H1 (cell line): ENCODE data around the gene GAST. TPM values are rescaled to one million over a fixed set of nuclear protein-coding genes. Genes with fewer than 3 reads are reported as not detected.
A peak's percentile ranks its signal among the peaks of the same experiment; 100 is the strongest.

Experiments
- CTCF ChIA-PET: fragments of 300-600 bp; sonication (Branson Sonifier 250); formaldehyde crosslinking; loops from one replicate; lab custom pipeline; 2021; ENCODE audit not compliant: partially characterized antibody; lab: Charles Lee
- POLR2A ChIA-PET: fragments of 300-600 bp; sonication (Branson Sonifier 250); formaldehyde crosslinking; loops from one replicate; lab custom pipeline; 2021; ENCODE audit warnings: inconsistent platforms; ENCODE audit not compliant: partially characterized antibody; lab: Charles Lee
- DNase-seq, 2 experiments: peaks; one replicate each; pipeline versions ENCODE4 v3.0.0 to v3.0.0-alpha.2; 2010 to 2022; ENCODE audit warnings: low spot score in 2 of 2, low read depth in 1 of 2, mixed read lengths in 1 of 2
- FAIRE-seq: peaks from 2 replicates; lab custom pipeline; 2011; peaks lifted over from hg19 to GRCh38; lab: Jason Lieb, UNC
- H2AFZ ChIP-seq: 2 replicates; pipeline ENCODE4 v1.8.1; 2012; ENCODE audit warnings: low read length, inconsistent platforms
- H2AK5ac ChIP-seq: 2 replicates; pipeline ENCODE4 v1.6.1; 2013; ENCODE audit warnings: low read depth, low read length
- H2BK120ac ChIP-seq: replicated peaks from 2 replicates; pipeline ENCODE3; 2013; ENCODE audit warnings: low read depth, low read length, inconsistent platforms
- H2BK12ac ChIP-seq: 2 replicates; pipeline ENCODE4 v1.6.1; 2013; ENCODE audit warnings: low read depth, low read length
- H2BK15ac ChIP-seq: 2 replicates; pipeline ENCODE4 v1.6.1; 2013; ENCODE audit warnings: low read length
- H2BK20ac ChIP-seq: 2 replicates; pipeline ENCODE4 v1.6.1; 2013; ENCODE audit warnings: low read length
- H2BK5ac ChIP-seq: 2 replicates; pipeline ENCODE4 v1.6.1; 2013; ENCODE audit warnings: low read depth, low read length
- H3K14ac ChIP-seq: 2 replicates; pipeline ENCODE4 v1.6.1; 2013; ENCODE audit warnings: inconsistent platforms; ENCODE audit not compliant: insufficient read length
- H3K18ac ChIP-seq: 2 replicates; pipeline ENCODE4 v1.6.1; 2013; ENCODE audit warnings: low read length; ENCODE audit errors: extremely low read depth
- H3K23ac ChIP-seq: 2 replicates; pipeline ENCODE4 v1.6.1; 2013; ENCODE audit warnings: inconsistent platforms; ENCODE audit not compliant: insufficient read length
- H3K23me2 ChIP-seq: 2 replicates; pipeline ENCODE4 v1.6.1; 2013; ENCODE audit warnings: low read depth, low read length
- H3K27ac ChIP-seq: 2 replicates; pipeline ENCODE4 v1.6.1; 2011; ENCODE audit warnings: low read depth, low read length, inconsistent platforms
- H3K27me3 ChIP-seq, 4 experiments: replicated peaks in 1 of 4; 1 replicate in 1 of 4; 2 replicates in 3 of 4; pipeline versions ENCODE4 v1.6.1 to v1.8.1; 2011 to 2013; ENCODE audit warnings: low read length in 3 of 4, mild to moderate bottlenecking in 3 of 4, inconsistent platforms in 2 of 4, mixed read lengths in 2 of 4, moderate library complexity in 1 of 4; ENCODE audit not compliant: control insufficient read depth in 3 of 4, insufficient read depth in 3 of 4; ENCODE audit errors: extremely low read depth in 1 of 4
- H3K36me3 ChIP-seq, 4 experiments: 2 replicates each; pipeline versions ENCODE4 v1.6.1 to v1.8.1; 2011 to 2013; ENCODE audit warnings: mild to moderate bottlenecking in 4 of 4, low read length in 3 of 4, moderate library complexity in 2 of 4, control low read depth in 1 of 4, inconsistent platforms in 1 of 4; ENCODE audit not compliant: insufficient read depth in 4 of 4, control insufficient read depth in 2 of 4
- H3K4ac ChIP-seq: replicated peaks from 2 replicates; pipeline ENCODE3; 2013; ENCODE audit warnings: low read length, low read depth, mixed read lengths, inconsistent platforms; ENCODE audit not compliant: insufficient read length
- H3K4me1 ChIP-seq, 4 experiments: replicated peaks in 1 of 4; 1 replicate in 1 of 4; 2 replicates in 3 of 4; pipeline versions ENCODE4 v1.6.1 to v1.8.1; 2011 to 2013; ENCODE audit warnings: low read length in 3 of 4, inconsistent platforms in 2 of 4, mixed read lengths in 1 of 4; ENCODE audit not compliant: insufficient read depth in 4 of 4, control insufficient read depth in 3 of 4
- H3K4me2 ChIP-seq, 2 experiments: 2 replicates each; pipeline versions ENCODE4 v1.6.1 to v1.8.1; 2011 to 2013; ENCODE audit warnings: low read depth in 2 of 2, low read length in 2 of 2, control low read depth in 1 of 2, inconsistent platforms in 1 of 2, mild to moderate bottlenecking in 1 of 2; ENCODE audit not compliant: insufficient read depth in 1 of 2
- H3K4me3 ChIP-seq, 4 experiments: fragments of 200-600, 300-600 bp in 1 of 4; sonication (generic), shearing (Covaris generic), sonication (Bioruptor Twin) in 1 of 4; 2 replicates each; pipeline versions ENCODE4 v1.5.1 to v1.8.1; 2011 to 2016; ENCODE audit warnings: low read length in 4 of 4, low read depth in 3 of 4, control low read depth in 2 of 4, inconsistent platforms in 2 of 4, mild to moderate bottlenecking in 2 of 4, mixed read lengths in 1 of 4, moderate library complexity in 1 of 4; ENCODE audit not compliant: insufficient read depth in 2 of 4; ENCODE audit errors: extremely low read depth in 1 of 4
- H3K56ac ChIP-seq: replicated peaks from 2 replicates; pipeline ENCODE3; 2013; ENCODE audit warnings: low read depth, mild to moderate bottlenecking, mixed read lengths, low read length, inconsistent platforms; ENCODE audit not compliant: insufficient read length
- H3K79me1 ChIP-seq: 2 replicates; pipeline ENCODE4 v1.6.1; 2013; ENCODE audit warnings: low read depth, low read length, control low read depth
- H3K79me2 ChIP-seq, 2 experiments: 2 replicates each; pipeline versions ENCODE4 v1.6.1 to v1.8.1; 2012 to 2013; ENCODE audit warnings: low read length in 2 of 2, mild to moderate bottlenecking in 2 of 2, inconsistent platforms in 1 of 2; ENCODE audit not compliant: insufficient read depth in 2 of 2, control insufficient read depth in 1 of 2
- H3K9ac ChIP-seq, 4 experiments: replicated peaks in 1 of 4; 1 replicate in 1 of 4; 2 replicates in 3 of 4; pipeline versions ENCODE4 v1.6.1 to v1.8.1; 2011 to 2013; ENCODE audit warnings: low read depth in 3 of 4, low read length in 3 of 4, control low read depth in 2 of 4, mild to moderate bottlenecking in 2 of 4, moderate library complexity in 2 of 4, inconsistent platforms in 1 of 4; ENCODE audit errors: extremely low read depth in 1 of 4
- H3K9me3 ChIP-seq, 2 experiments: 2 replicates each; pipeline versions ENCODE4 v1.6.1 to v1.8.1; 2012 to 2013; ENCODE audit warnings: mild to moderate bottlenecking in 2 of 2, moderate library complexity in 2 of 2, control low read depth in 1 of 2, inconsistent platforms in 1 of 2, low read depth in 1 of 2, low read length in 1 of 2, mixed read lengths in 1 of 2; ENCODE audit not compliant: insufficient read depth in 2 of 2
- H4K20me1 ChIP-seq, 2 experiments: replicated peaks in 1 of 2; 2 replicates each; pipeline versions ENCODE3 to v1.8.1; 2011 to 2013; ENCODE audit warnings: inconsistent platforms in 2 of 2, low read length in 2 of 2, mild to moderate bottlenecking in 1 of 2; ENCODE audit not compliant: insufficient read depth in 2 of 2, control insufficient read depth in 1 of 2
- H4K5ac ChIP-seq: 2 replicates; pipeline ENCODE4 v1.6.1; 2013; ENCODE audit warnings: low read length, low read depth, mixed read lengths, inconsistent platforms; ENCODE audit not compliant: insufficient read length
- H4K8ac ChIP-seq: 2 replicates; pipeline ENCODE4 v1.8.0; 2013; ENCODE audit warnings: mild to moderate bottlenecking, moderate library complexity, low read length, inconsistent platforms; ENCODE audit not compliant: insufficient read depth; ENCODE audit errors: extremely low read depth
- H4K91ac ChIP-seq: replicated peaks from 2 replicates; pipeline ENCODE3; 2013; ENCODE audit warnings: low read length, mixed read lengths, inconsistent platforms; ENCODE audit not compliant: insufficient read length
- ATF3 ChIP-seq: IDR thresholded peaks from 2 replicates; pipeline ENCODE4 v1.6.1; 2011; ENCODE audit warnings: low read depth, mild to moderate bottlenecking, low read length; ENCODE audit not compliant: insufficient read depth
- BACH1 ChIP-seq: IDR thresholded peaks from 2 replicates; pipeline ENCODE4 v1.6.1; 2012; ENCODE audit warnings: low read length, improper control_type of control experiment
- BRCA1 ChIP-seq: IDR thresholded peaks from 2 replicates; pipeline ENCODE4 v1.6.1; 2012; ENCODE audit warnings: low read depth, low read length, improper control_type of control experiment
- CHD2 ChIP-seq: IDR thresholded peaks from 2 replicates; pipeline ENCODE4 v1.6.1; 2012; ENCODE audit warnings: low read length, improper control_type of control experiment
- HDAC2 ChIP-seq, 2 experiments: fragments of 300-600 bp in 1 of 2; sonication (generic) in 1 of 2; IDR thresholded peaks; 2 replicates each; pipeline ENCODE4 v1.6.1; 2011 to 2012; ENCODE audit warnings: low read depth in 2 of 2, low read length in 2 of 2, mild to moderate bottlenecking in 2 of 2, moderate library complexity in 2 of 2, borderline replicate concordance in 1 of 2, inconsistent platforms in 1 of 2
- KDM4A ChIP-seq: IDR thresholded peaks from one replicate; pipeline ENCODE4 v1.7.1; 2012; ENCODE audit warnings: low read depth, mild to moderate bottlenecking, moderate library complexity, low read length, inconsistent platforms; ENCODE audit not compliant: severe bottlenecking
- KDM5A ChIP-seq: fragments of 200-600 bp; IDR thresholded peaks from 2 replicates; pipeline ENCODE4 v1.7.1; 2012; ENCODE audit warnings: mild to moderate bottlenecking, low read length, inconsistent platforms, mixed read lengths
- MAFK ChIP-seq: IDR thresholded peaks from 2 replicates; pipeline ENCODE4 v1.6.1; 2012; ENCODE audit warnings: low read depth, mild to moderate bottlenecking, improper control_type of control experiment, low read length
- SP2 ChIP-seq: IDR thresholded peaks from 2 replicates; pipeline ENCODE4 v1.6.1; 2012; ENCODE audit warnings: mild to moderate bottlenecking, low read length, inconsistent platforms
- SUZ12 ChIP-seq: fragments of 200-600 bp; sonication (generic); IDR thresholded peaks from 2 replicates; pipeline ENCODE4 v1.6.1; 2012; ENCODE audit warnings: mild to moderate bottlenecking, inconsistent platforms, low read length, moderate library complexity, mixed read lengths
- YY1 ChIP-seq: IDR thresholded peaks from 2 replicates; pipeline ENCODE4 v1.6.1; 2011; ENCODE audit warnings: low read depth, mild to moderate bottlenecking, low read length
- ZNF274 ChIP-seq: IDR thresholded peaks from 2 replicates; pipeline ENCODE4 v1.7.0; 2012; ENCODE audit warnings: low read length, borderline replicate concordance; ENCODE audit errors: extremely low read depth
- WGBS, 2 experiments: shearing (Covaris generic) in 1 of 2; methylation state at CpG; one replicate each; pipeline versions ENCODE4 v1.1.6 to v1.1.7; 2013 to 2015; ENCODE audit warnings: low lambda C conversion rate in 2 of 2, mixed read lengths in 2 of 2, inconsistent platforms in 1 of 2, low coverage in 1 of 2, missing lambda C conversion rate in 1 of 2; ENCODE audit not compliant: insufficient replicate concordance in 2 of 2, insufficient coverage in 1 of 2, insufficient read length in 1 of 2; ENCODE audit errors: extremely low coverage in 1 of 2, missing lambda C conversion rate in 1 of 2; 5-methylcytosine and 5-hydroxymethylcytosine counted together
- polyA plus RNA-seq, 7 experiments: library from polyadenylated mRNA; depleted of rRNA in 3 of 7; stranded (reverse) in 5 of 7; unstranded in 2 of 7; fragments of >200 nt in 5 of 7; fragments of 200-250 nt in 2 of 7; gene quantifications; 1 replicate in 5 of 7; 2 replicates in 1 of 7; 4 replicates in 1 of 7; pipeline versions ENCODE4 v1.2.1 to v1.2.3, GENCODE V29; 2011 to 2013; ENCODE audit warnings: missing spikeins in 2 of 7, mixed read lengths in 2 of 7
- total RNA-seq: library from RNA; stranded (reverse); fragmentation: NEBNext Ultra II Directional; extraction: Animal tissue kit (Norgen Biotek cat#: 25700); gene quantifications from 2 replicates; pipeline ENCODE4 v1.2.1, GENCODE V29; 2021

Gene GAST
- total and polyA plus RNA-seq, 2 of the 8 experiments (the other 6 are each of a cell fraction or from before 2014, with no cell fraction given): not detected

GRCh38 chr17:41739661-41740352 is 27.7 kb downstream of the GAST start:
- WGBS, 2 experiments: 85% methylated on average over 9 of the region's 9 CpGs; no CpG with 5 or more reads in 1 of the 2 experiments

More at GRCh38 chr17:41739661-41740352, 27.7 kb downstream of the GAST start:
- no peak overlapping the region for H4K5ac ChIP-seq
- H3K36me3 ChIP-seq: no peaks in the 10 kb centered on the region
- H4K8ac ChIP-seq: peak overlapping the region; percentile 62; the same call in 1 of the 2 replicates
- no peaks in the 10 kb centered on the region for H4K20me1 ChIP-seq
- H3K23me2 ChIP-seq: peaks cover 1% of the 10 kb centered on the region; the same call in 1 of the 2 replicates
- H3K4ac ChIP-seq: no peak overlapping the region
- no peak overlapping the region for H2AK5ac ChIP-seq
- no peak for TF ChIP-seq BACH1
- TF ChIP-seq MAFK: no peak
- TF ChIP-seq SP2: no peak
- TF ChIP-seq HDAC2 (IDR thresholded peaks at IDR 0.05; ENCODE audit: borderline replicate concordance in 1 of 2, low read depth in 2 of 2, low read length in 2 of 2): no peak
- TF ChIP-seq BRCA1: no peak
- TF ChIP-seq KDM5A: no peak
- TF ChIP-seq CHD2: no peak
- no peak for TF ChIP-seq ZNF274
- TF ChIP-seq YY1: no peak
- no peak for TF ChIP-seq SUZ12
- no peak for TF ChIP-seq ATF3
- no peak for TF ChIP-seq KDM4A
- no peaks in the 10 kb centered on the region for H3K9me3 ChIP-seq
- no peak overlapping the region for H4K91ac ChIP-seq
- H3K9ac ChIP-seq: no peak overlapping the region
- no peak overlapping the region; the same call in 1 of the 2 replicates for H3K18ac ChIP-seq
- H3K4me3 ChIP-seq: no peak overlapping the region
- H3K79me2 ChIP-seq: no peaks in the 10 kb centered on the region
- no peak overlapping the region for H3K4me2 ChIP-seq
- no peak overlapping the region for H3K56ac ChIP-seq
- H2AFZ ChIP-seq: no peak overlapping the region
- H3K4me1 ChIP-seq: peaks cover 0 to 9% (median 7%) of the 10 kb centered on the region in 4 experiments; a peak in 6 of 7 replicates
- no peak overlapping the region for H3K27ac ChIP-seq
- H2BK12ac ChIP-seq: no peak overlapping the region; the same call in 1 of the 2 replicates
- no peak overlapping the region for H2BK120ac ChIP-seq
- ChIA-PET POLR2A (interaction anchor here (1.2 to 5.2 kb wide), 6 partner anchors 11 to 126 kb away, joined by 3 to 19 read pairs (median 8); partner anchors contain the start of genes EIF1, JUP and KLHL11), CTCF (interaction anchor here (0.8 to 5.9 kb wide), 6 partner anchors 14 to 103 kb away, joined by 3 to 39 read pairs (median 3); partner anchors contain the start of gene JUP)
- no peak for FAIRE-seq
- H2BK15ac ChIP-seq: peak overlapping the region; percentile 25
- H3K27me3 ChIP-seq: peaks cover 5 to 33% (median 20%) of the 10 kb centered on the region in 4 experiments
- H3K79me1 ChIP-seq: no peaks in the 10 kb centered on the region
- no peak overlapping the region for H2BK5ac ChIP-seq
- H3K14ac ChIP-seq: no peak overlapping the region
- H3K23ac ChIP-seq: no peak overlapping the region
- DNase-seq: no peak
- no peak overlapping the region for H2BK20ac ChIP-seq
